Testis (tissue), 2 donors: Measurements from ENCODE around the gene ZNF654.

Source experiments
- CTCF ChIP-seq, 3 experiments: fragments of 450-650 bp in 2 of 3; fragments of 200-600 bp in 1 of 3; sonication (generic) in 1 of 3; IDR thresholded peaks; one replicate each; pipeline ENCODE4 v1.5.1; 2016 to 2019; ENCODE audit warnings: antibody characterized with exemption in 3 of 3, mild to moderate bottlenecking in 2 of 3, moderate library complexity in 1 of 3
- POLR2A ChIP-seq: fragments of 450-650 bp; IDR thresholded peaks from one replicate; pipeline ENCODE4 v1.6.1; 2017; ENCODE audit warnings: antibody characterized with exemption, mild to moderate bottlenecking, moderate library complexity

GRCh38 chr3:88075497-88075896 is 16.4 kb downstream of the ZNF654 start:
- no peak for TF ChIP-seq CTCF (IDR thresholded peaks at IDR 0.05)
- TF ChIP-seq POLR2A: no peak
